H9 (cell line): Measurements from ENCODE around the gene IL36G. TPM values are rescaled to one million over a fixed set of nuclear protein-coding genes. Genes with fewer than 3 reads are reported as not detected.

Source experiments
- DNase-seq: peaks from one replicate; pipeline ENCODE4 v3.0.0-alpha.2; 2017
- H2AFZ ChIP-seq: one replicate; pipeline ENCODE4 v1.6.1; 2013; ENCODE audit warnings: mild to moderate bottlenecking, low read length, control low read depth, moderate library complexity
- H2AK5ac ChIP-seq: 2 replicates; pipeline ENCODE4 v1.6.1; 2013; ENCODE audit warnings: low read length, control low read depth, mixed read lengths; ENCODE audit not compliant: insufficient read length
- H2BK120ac ChIP-seq: one replicate; pipeline ENCODE4 v1.6.1; 2013; ENCODE audit warnings: low read depth, mild to moderate bottlenecking, low read length, control low read depth, inconsistent platforms; ENCODE audit not compliant: poor library complexity, severe bottlenecking
- H2BK12ac ChIP-seq: 2 replicates; pipeline ENCODE4 v1.6.1; 2013; ENCODE audit warnings: low read length, control low read depth, mixed read lengths, low read depth; ENCODE audit not compliant: insufficient read length
- H2BK15ac ChIP-seq: 2 replicates; pipeline ENCODE4 v1.6.1; 2013; ENCODE audit warnings: low read depth, low read length, control low read depth
- H2BK20ac ChIP-seq: one replicate; pipeline ENCODE4 v1.6.1; 2013; ENCODE audit warnings: low read depth, mild to moderate bottlenecking, low read length, control low read depth, inconsistent platforms; ENCODE audit not compliant: poor library complexity, severe bottlenecking
- H2BK5ac ChIP-seq: 2 replicates; pipeline ENCODE4 v1.6.1; 2013; ENCODE audit warnings: low read length, control low read depth, mixed read lengths; ENCODE audit not compliant: insufficient read length
- H3K14ac ChIP-seq: 2 replicates; pipeline ENCODE4 v1.6.1; 2013; ENCODE audit warnings: low read length, control low read depth; ENCODE audit not compliant: insufficient read depth
- H3K18ac ChIP-seq: 2 replicates; pipeline ENCODE4 v1.6.1; 2013; ENCODE audit warnings: low read depth, mild to moderate bottlenecking, mixed read lengths, low read length, control low read depth; ENCODE audit not compliant: insufficient read length
- H3K23ac ChIP-seq: 2 replicates; pipeline ENCODE4 v1.6.1; 2013; ENCODE audit warnings: low read length, control low read depth, mixed read lengths, low read depth; ENCODE audit not compliant: insufficient read length
- H3K23me2 ChIP-seq: 2 replicates; pipeline ENCODE4 v1.6.1; 2013; ENCODE audit warnings: low read depth, mild to moderate bottlenecking, mixed read lengths, low read length, control low read depth; ENCODE audit not compliant: insufficient read length, poor library complexity, severe bottlenecking
- H3K27ac ChIP-seq: 2 replicates; pipeline ENCODE4 v1.5.1; 2013; ENCODE audit warnings: low read length, control low read depth, mixed read lengths, low read depth; ENCODE audit not compliant: insufficient read length
- H3K27me3 ChIP-seq: 2 replicates; pipeline ENCODE4 v1.6.1; 2013; ENCODE audit warnings: low read length, control low read depth, inconsistent platforms; ENCODE audit not compliant: insufficient read depth
- H3K4ac ChIP-seq: 2 replicates; pipeline ENCODE4 v1.6.1; 2013; ENCODE audit warnings: low read depth, mild to moderate bottlenecking, control low read depth, inconsistent platforms, low read length, moderate library complexity
- H3K4me1 ChIP-seq: 2 replicates; pipeline ENCODE4 v1.6.1; 2013; ENCODE audit warnings: low read length, control low read depth, inconsistent platforms; ENCODE audit not compliant: insufficient read depth
- H3K4me2 ChIP-seq: 2 replicates; pipeline ENCODE4 v1.6.1; 2013; ENCODE audit warnings: low read length, control low read depth, mixed read lengths; ENCODE audit not compliant: insufficient read length, insufficient read depth
- H3K56ac ChIP-seq: 2 replicates; pipeline ENCODE4 v1.6.1; 2013; ENCODE audit warnings: low read depth, mild to moderate bottlenecking, mixed read lengths, low read length, control low read depth; ENCODE audit not compliant: insufficient read length
- H3K79me1 ChIP-seq: 2 replicates; pipeline ENCODE4 v1.6.1; 2013; ENCODE audit warnings: low read depth, mild to moderate bottlenecking, moderate library complexity, low read length, control low read depth, inconsistent platforms; ENCODE audit not compliant: insufficient read depth, poor library complexity, severe bottlenecking
- H3K79me2 ChIP-seq: 2 replicates; pipeline ENCODE4 v1.6.1; 2013; ENCODE audit warnings: low read length, control low read depth, inconsistent platforms; ENCODE audit not compliant: insufficient read depth
- H3K9ac ChIP-seq: 2 replicates; pipeline ENCODE4 v1.6.1; 2013; ENCODE audit warnings: low read length, control low read depth, mixed read lengths; ENCODE audit not compliant: insufficient read length; ENCODE audit errors: extremely low read depth
- H3K9me3 ChIP-seq: one replicate; pipeline ENCODE4 v1.6.1; 2013; ENCODE audit warnings: low read depth, low read length, inconsistent platforms; ENCODE audit not compliant: control insufficient read depth
- H3T11ph ChIP-seq: one replicate; pipeline ENCODE4 v1.6.1; 2013; ENCODE audit warnings: mild to moderate bottlenecking, low read length, control low read depth, inconsistent platforms
- H4K20me1 ChIP-seq: one replicate; pipeline ENCODE4 v1.6.1; 2013; ENCODE audit not compliant: control insufficient read depth, insufficient read length, insufficient read depth
- H4K5ac ChIP-seq: 2 replicates; pipeline ENCODE4 v1.6.1; 2013; ENCODE audit warnings: low read depth, mild to moderate bottlenecking, mixed read lengths, low read length, control low read depth; ENCODE audit not compliant: insufficient read length
- H4K8ac ChIP-seq: replicated peaks from 2 replicates; pipeline ENCODE4 v1.6.1; 2013; ENCODE audit warnings: low read length, control low read depth, mixed read lengths, low read depth; ENCODE audit not compliant: insufficient read length
- H4K91ac ChIP-seq: 2 replicates; pipeline ENCODE4 v1.6.1; 2013; ENCODE audit warnings: low read depth, mild to moderate bottlenecking, moderate library complexity, mixed read lengths, low read length, control low read depth; ENCODE audit not compliant: insufficient read length
- H3K27ac Mint-ChIP-seq, 3 experiments: 2 replicates in 2 of 3; 3 replicates in 1 of 3; pipeline ENCODE4 v1.8.0; 2020 to 2021; ENCODE audit warnings: mixed read lengths in 3 of 3, mild to moderate bottlenecking in 1 of 3, moderate library complexity in 1 of 3
- H3K27me3 Mint-ChIP-seq: 2 replicates; pipeline ENCODE4 v1.8.0; 2021; ENCODE audit warnings: low read depth, mild to moderate bottlenecking, moderate library complexity, mixed read lengths
- H3K36me3 Mint-ChIP-seq, 3 experiments: 2 replicates in 2 of 3; 3 replicates in 1 of 3; pipeline ENCODE4 v1.8.0; 2020 to 2021; ENCODE audit warnings: low read depth in 3 of 3, mixed read lengths in 3 of 3; ENCODE audit not compliant: insufficient read depth in 1 of 3
- H3K4me1 Mint-ChIP-seq, 2 experiments: 2 replicates each; pipeline ENCODE4 v1.8.0; 2020; ENCODE audit warnings: mixed read lengths in 2 of 2
- H3K4me3 Mint-ChIP-seq, 2 experiments: 2 replicates in 1 of 2; 3 replicates in 1 of 2; pipeline ENCODE4 v1.8.0; 2020 to 2021; ENCODE audit warnings: mild to moderate bottlenecking in 2 of 2, mixed read lengths in 2 of 2, moderate library complexity in 1 of 2
- H3K9me3 Mint-ChIP-seq, 2 experiments: 2 replicates in 1 of 2; 3 replicates in 1 of 2; pipeline ENCODE4 v1.8.0; 2020; ENCODE audit warnings: mild to moderate bottlenecking in 2 of 2, mixed read lengths in 2 of 2, moderate library complexity in 1 of 2
- WGBS: extraction: QIAGEN DNeasy Blood & Tissue Kit; methylation state at CpG from one replicate; pipeline ENCODE4 v1.1.7; 2013; ENCODE audit warnings: missing lambda C conversion rate, low lambda C conversion rate, mixed read lengths; ENCODE audit not compliant: insufficient read length; ENCODE audit errors: extremely low coverage; 5-methylcytosine and 5-hydroxymethylcytosine counted together
- total RNA-seq: library from RNA; stranded (reverse); gene quantifications from 2 replicates; pipeline ENCODE4 v1.2.1, GENCODE V29; 2021
- TF ChIP-seq, protein P1 (sequence below): fragments of 200-600 bp; sonication (generic); conservative IDR thresholded peaks from 3 replicates; pipeline ENCODE4 v1.8.0; 2021; ENCODE audit warnings: antibody characterized with exemption, mild to moderate bottlenecking

The IL36G gene
- total RNA-seq, 1 experiment from 2014 or later: not detected

DNA sequence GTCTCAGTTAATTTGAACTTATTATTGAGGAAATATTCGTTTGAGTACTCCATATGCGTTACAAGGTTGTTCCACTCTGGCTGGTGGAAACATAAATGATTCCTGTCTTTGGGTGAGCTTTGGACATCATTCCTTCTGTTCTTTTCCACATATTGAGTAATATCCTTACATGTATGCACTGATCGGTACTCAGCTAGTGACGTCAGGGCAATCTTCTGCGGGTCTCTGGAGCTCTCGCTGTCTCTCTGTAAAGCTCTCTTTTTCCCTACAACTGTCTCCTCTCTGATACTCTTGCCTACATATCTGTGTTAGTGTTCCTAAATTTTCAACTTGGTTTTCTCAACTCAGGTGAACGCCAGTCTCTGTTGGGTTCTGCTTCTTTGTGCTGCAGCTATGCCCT, 23.4 kb upstream of the IL36G start:
- Mint-ChIP-seq H3K9me3 (peaks cover 2 to 11% of the 10 kb centered on the region in 2 experiments; a peak in 3 of 5 replicates), H3K4me1 (no peaks in the 10 kb centered on the region), H3K27me3 (peaks cover 10% of the 10 kb centered on the region), H3K36me3 (no peaks in the 10 kb centered on the region), H3K4me3 (no peak overlapping the region), H3K27ac (no peak overlapping the region)
- Histone ChIP-seq H2BK5ac (no peak overlapping the region), H3T11ph (no peak overlapping the region), H3K9ac (no peak overlapping the region), H3K23ac (no peak overlapping the region), H3K4me2 (no peak overlapping the region), H4K20me1 (no peaks in the 10 kb centered on the region), H3K56ac (no peak overlapping the region), H3K79me1 (no peaks in the 10 kb centered on the region), H3K4ac (no peak overlapping the region), H3K18ac (no peak overlapping the region), H2BK15ac (no peak overlapping the region), H2BK20ac (no peak overlapping the region), H3K9me3 (no peaks in the 10 kb centered on the region), H4K91ac (no peak overlapping the region), H3K14ac (no peak overlapping the region), H4K5ac (no peak overlapping the region), H4K8ac (no peak overlapping the region), H3K23me2 (no peaks in the 10 kb centered on the region), H2AK5ac (no peak overlapping the region), H3K27me3 (no peaks in the 10 kb centered on the region), H2AFZ (no peak overlapping the region), H2BK120ac (no peak overlapping the region), H2BK12ac (no peak overlapping the region), H3K79me2 (no peaks in the 10 kb centered on the region), H3K4me1 (no peaks in the 10 kb centered on the region), H3K27ac (no peak overlapping the region)
- WGBS: no CpG with 5 or more reads among the region's 7 CpGs
- TF ChIP-seq, protein P1, sequence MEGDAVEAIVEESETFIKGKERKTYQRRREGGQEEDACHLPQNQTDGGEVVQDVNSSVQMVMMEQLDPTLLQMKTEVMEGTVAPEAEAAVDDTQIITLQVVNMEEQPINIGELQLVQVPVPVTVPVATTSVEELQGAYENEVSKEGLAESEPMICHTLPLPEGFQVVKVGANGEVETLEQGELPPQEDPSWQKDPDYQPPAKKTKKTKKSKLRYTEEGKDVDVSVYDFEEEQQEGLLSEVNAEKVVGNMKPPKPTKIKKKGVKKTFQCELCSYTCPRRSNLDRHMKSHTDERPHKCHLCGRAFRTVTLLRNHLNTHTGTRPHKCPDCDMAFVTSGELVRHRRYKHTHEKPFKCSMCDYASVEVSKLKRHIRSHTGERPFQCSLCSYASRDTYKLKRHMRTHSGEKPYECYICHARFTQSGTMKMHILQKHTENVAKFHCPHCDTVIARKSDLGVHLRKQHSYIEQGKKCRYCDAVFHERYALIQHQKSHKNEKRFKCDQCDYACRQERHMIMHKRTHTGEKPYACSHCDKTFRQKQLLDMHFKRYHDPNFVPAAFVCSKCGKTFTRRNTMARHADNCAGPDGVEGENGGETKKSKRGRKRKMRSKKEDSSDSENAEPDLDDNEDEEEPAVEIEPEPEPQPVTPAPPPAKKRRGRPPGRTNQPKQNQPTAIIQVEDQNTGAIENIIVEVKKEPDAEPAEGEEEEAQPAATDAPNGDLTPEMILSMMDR: no peak
- DNase-seq: no peak
